H1 (cell line): ENCODE measurements around the gene GTF2IRD1. TPM values are rescaled to one million over a fixed set of nuclear protein-coding genes. Genes with fewer than 3 reads are reported as not detected.

Experiments used
- CTCF ChIA-PET: fragments of 300-600 bp; sonication (Branson Sonifier 250); formaldehyde crosslinking; loops from one replicate; lab custom pipeline; 2021; ENCODE audit not compliant: partially characterized antibody; lab: Charles Lee
- POLR2A ChIA-PET: fragments of 300-600 bp; sonication (Branson Sonifier 250); formaldehyde crosslinking; loops from one replicate; lab custom pipeline; 2021; ENCODE audit warnings: inconsistent platforms; ENCODE audit not compliant: partially characterized antibody; lab: Charles Lee
- DNase-seq, 2 experiments: peaks; one replicate each; pipeline versions ENCODE4 v3.0.0 to v3.0.0-alpha.2; 2010 to 2022; ENCODE audit warnings: low spot score in 2 of 2, low read depth in 1 of 2, mixed read lengths in 1 of 2
- FAIRE-seq: peaks from 2 replicates; lab custom pipeline; 2011; peaks lifted over from hg19 to GRCh38; lab: Jason Lieb, UNC
- H2AFZ ChIP-seq: 2 replicates; pipeline ENCODE4 v1.8.1; 2012; ENCODE audit warnings: low read length, inconsistent platforms
- H2AK5ac ChIP-seq: 2 replicates; pipeline ENCODE4 v1.6.1; 2013; ENCODE audit warnings: low read depth, low read length
- H2BK120ac ChIP-seq: replicated peaks from 2 replicates; pipeline ENCODE3; 2013; ENCODE audit warnings: low read depth, low read length, inconsistent platforms
- H2BK12ac ChIP-seq: 2 replicates; pipeline ENCODE4 v1.6.1; 2013; ENCODE audit warnings: low read depth, low read length
- H2BK15ac ChIP-seq: 2 replicates; pipeline ENCODE4 v1.6.1; 2013; ENCODE audit warnings: low read length
- H2BK20ac ChIP-seq: 2 replicates; pipeline ENCODE4 v1.6.1; 2013; ENCODE audit warnings: low read length
- H2BK5ac ChIP-seq: 2 replicates; pipeline ENCODE4 v1.6.1; 2013; ENCODE audit warnings: low read depth, low read length
- H3K14ac ChIP-seq: 2 replicates; pipeline ENCODE4 v1.6.1; 2013; ENCODE audit warnings: inconsistent platforms; ENCODE audit not compliant: insufficient read length
- H3K18ac ChIP-seq: 2 replicates; pipeline ENCODE4 v1.6.1; 2013; ENCODE audit warnings: low read length; ENCODE audit errors: extremely low read depth
- H3K23ac ChIP-seq: 2 replicates; pipeline ENCODE4 v1.6.1; 2013; ENCODE audit warnings: inconsistent platforms; ENCODE audit not compliant: insufficient read length
- H3K23me2 ChIP-seq: 2 replicates; pipeline ENCODE4 v1.6.1; 2013; ENCODE audit warnings: low read depth, low read length
- H3K27ac ChIP-seq: 2 replicates; pipeline ENCODE4 v1.6.1; 2011; ENCODE audit warnings: low read depth, low read length, inconsistent platforms
- H3K27me3 ChIP-seq, 4 experiments: replicated peaks in 1 of 4; 1 replicate in 1 of 4; 2 replicates in 3 of 4; pipeline versions ENCODE4 v1.6.1 to v1.8.1; 2011 to 2013; ENCODE audit warnings: low read length in 3 of 4, mild to moderate bottlenecking in 3 of 4, inconsistent platforms in 2 of 4, mixed read lengths in 2 of 4, moderate library complexity in 1 of 4; ENCODE audit not compliant: control insufficient read depth in 3 of 4, insufficient read depth in 3 of 4; ENCODE audit errors: extremely low read depth in 1 of 4
- H3K36me3 ChIP-seq, 4 experiments: 2 replicates each; pipeline versions ENCODE4 v1.6.1 to v1.8.1; 2011 to 2013; ENCODE audit warnings: mild to moderate bottlenecking in 4 of 4, low read length in 3 of 4, moderate library complexity in 2 of 4, control low read depth in 1 of 4, inconsistent platforms in 1 of 4; ENCODE audit not compliant: insufficient read depth in 4 of 4, control insufficient read depth in 2 of 4
- H3K4ac ChIP-seq: replicated peaks from 2 replicates; pipeline ENCODE3; 2013; ENCODE audit warnings: low read length, low read depth, mixed read lengths, inconsistent platforms; ENCODE audit not compliant: insufficient read length
- H3K4me1 ChIP-seq, 4 experiments: replicated peaks in 1 of 4; 1 replicate in 1 of 4; 2 replicates in 3 of 4; pipeline versions ENCODE4 v1.6.1 to v1.8.1; 2011 to 2013; ENCODE audit warnings: low read length in 3 of 4, inconsistent platforms in 2 of 4, mixed read lengths in 1 of 4; ENCODE audit not compliant: insufficient read depth in 4 of 4, control insufficient read depth in 3 of 4
- H3K4me2 ChIP-seq, 2 experiments: 2 replicates each; pipeline versions ENCODE4 v1.6.1 to v1.8.1; 2011 to 2013; ENCODE audit warnings: low read depth in 2 of 2, low read length in 2 of 2, control low read depth in 1 of 2, inconsistent platforms in 1 of 2, mild to moderate bottlenecking in 1 of 2; ENCODE audit not compliant: insufficient read depth in 1 of 2
- H3K4me3 ChIP-seq, 4 experiments: fragments of 200-600, 300-600 bp in 1 of 4; sonication (generic), shearing (Covaris generic), sonication (Bioruptor Twin) in 1 of 4; 2 replicates each; pipeline versions ENCODE4 v1.5.1 to v1.8.1; 2011 to 2016; ENCODE audit warnings: low read length in 4 of 4, low read depth in 3 of 4, control low read depth in 2 of 4, inconsistent platforms in 2 of 4, mild to moderate bottlenecking in 2 of 4, mixed read lengths in 1 of 4, moderate library complexity in 1 of 4; ENCODE audit not compliant: insufficient read depth in 2 of 4; ENCODE audit errors: extremely low read depth in 1 of 4
- H3K56ac ChIP-seq: replicated peaks from 2 replicates; pipeline ENCODE3; 2013; ENCODE audit warnings: low read depth, mild to moderate bottlenecking, mixed read lengths, low read length, inconsistent platforms; ENCODE audit not compliant: insufficient read length
- H3K79me1 ChIP-seq: 2 replicates; pipeline ENCODE4 v1.6.1; 2013; ENCODE audit warnings: low read depth, low read length, control low read depth
- H3K79me2 ChIP-seq, 2 experiments: 2 replicates each; pipeline versions ENCODE4 v1.6.1 to v1.8.1; 2012 to 2013; ENCODE audit warnings: low read length in 2 of 2, mild to moderate bottlenecking in 2 of 2, inconsistent platforms in 1 of 2; ENCODE audit not compliant: insufficient read depth in 2 of 2, control insufficient read depth in 1 of 2
- H3K9ac ChIP-seq, 4 experiments: replicated peaks in 1 of 4; 1 replicate in 1 of 4; 2 replicates in 3 of 4; pipeline versions ENCODE4 v1.6.1 to v1.8.1; 2011 to 2013; ENCODE audit warnings: low read depth in 3 of 4, low read length in 3 of 4, control low read depth in 2 of 4, mild to moderate bottlenecking in 2 of 4, moderate library complexity in 2 of 4, inconsistent platforms in 1 of 4; ENCODE audit errors: extremely low read depth in 1 of 4
- H3K9me3 ChIP-seq, 2 experiments: 2 replicates each; pipeline versions ENCODE4 v1.6.1 to v1.8.1; 2012 to 2013; ENCODE audit warnings: mild to moderate bottlenecking in 2 of 2, moderate library complexity in 2 of 2, control low read depth in 1 of 2, inconsistent platforms in 1 of 2, low read depth in 1 of 2, low read length in 1 of 2, mixed read lengths in 1 of 2; ENCODE audit not compliant: insufficient read depth in 2 of 2
- H4K20me1 ChIP-seq, 2 experiments: replicated peaks in 1 of 2; 2 replicates each; pipeline versions ENCODE3 to v1.8.1; 2011 to 2013; ENCODE audit warnings: inconsistent platforms in 2 of 2, low read length in 2 of 2, mild to moderate bottlenecking in 1 of 2; ENCODE audit not compliant: insufficient read depth in 2 of 2, control insufficient read depth in 1 of 2
- H4K5ac ChIP-seq: 2 replicates; pipeline ENCODE4 v1.6.1; 2013; ENCODE audit warnings: low read length, low read depth, mixed read lengths, inconsistent platforms; ENCODE audit not compliant: insufficient read length
- H4K8ac ChIP-seq: 2 replicates; pipeline ENCODE4 v1.8.0; 2013; ENCODE audit warnings: mild to moderate bottlenecking, moderate library complexity, low read length, inconsistent platforms; ENCODE audit not compliant: insufficient read depth; ENCODE audit errors: extremely low read depth
- H4K91ac ChIP-seq: replicated peaks from 2 replicates; pipeline ENCODE3; 2013; ENCODE audit warnings: low read length, mixed read lengths, inconsistent platforms; ENCODE audit not compliant: insufficient read length
- CHD2 ChIP-seq: IDR thresholded peaks from 2 replicates; pipeline ENCODE4 v1.6.1; 2012; ENCODE audit warnings: low read length, improper control_type of control experiment
- EZH2 ChIP-seq: fragments of 200-600 bp; sonication (generic); IDR thresholded peaks from 2 replicates; pipeline ENCODE4 v1.7.1; 2012; ENCODE audit warnings: low read depth, mild to moderate bottlenecking, moderate library complexity, low read length, inconsistent platforms; ENCODE audit not compliant: severe bottlenecking
- MAX ChIP-seq: IDR thresholded peaks from 2 replicates; pipeline ENCODE4 v1.6.1; 2012; ENCODE audit warnings: inconsistent platforms
- RAD21 ChIP-seq, 2 experiments: IDR thresholded peaks in 1 of 2; conservative IDR thresholded peaks in 1 of 2; 2 replicates each; pipeline ENCODE4 v1.6.1; 2011; ENCODE audit warnings: low read depth in 2 of 2, low read length in 2 of 2, improper control_type of control experiment in 1 of 2, inconsistent platforms in 1 of 2, mild to moderate bottlenecking in 1 of 2, moderate library complexity in 1 of 2
- RXRA ChIP-seq: IDR thresholded peaks from 2 replicates; pipeline ENCODE4 v1.6.1; 2011; ENCODE audit warnings: low read depth, mild to moderate bottlenecking, low read length, moderate library complexity; ENCODE audit not compliant: insufficient read depth
- SIRT6 ChIP-seq: IDR thresholded peaks from one replicate; pipeline ENCODE4 v1.7.1; 2012; ENCODE audit warnings: low read length, inconsistent platforms
- SIX5 ChIP-seq: IDR thresholded peaks from 2 replicates; pipeline ENCODE4 v1.6.1; 2011; ENCODE audit warnings: mild to moderate bottlenecking, low read depth, low read length
- SP2 ChIP-seq: IDR thresholded peaks from 2 replicates; pipeline ENCODE4 v1.6.1; 2012; ENCODE audit warnings: mild to moderate bottlenecking, low read length, inconsistent platforms
- WGBS, 2 experiments: shearing (Covaris generic) in 1 of 2; methylation state at CpG; one replicate each; pipeline versions ENCODE4 v1.1.6 to v1.1.7; 2013 to 2015; ENCODE audit warnings: low lambda C conversion rate in 2 of 2, mixed read lengths in 2 of 2, inconsistent platforms in 1 of 2, low coverage in 1 of 2, missing lambda C conversion rate in 1 of 2; ENCODE audit not compliant: insufficient replicate concordance in 2 of 2, insufficient coverage in 1 of 2, insufficient read length in 1 of 2; ENCODE audit errors: extremely low coverage in 1 of 2, missing lambda C conversion rate in 1 of 2; 5-methylcytosine and 5-hydroxymethylcytosine counted together
- polyA plus RNA-seq, 7 experiments: library from polyadenylated mRNA; depleted of rRNA in 3 of 7; stranded (reverse) in 5 of 7; unstranded in 2 of 7; fragments of >200 nt in 5 of 7; fragments of 200-250 nt in 2 of 7; gene quantifications; 1 replicate in 5 of 7; 2 replicates in 1 of 7; 4 replicates in 1 of 7; pipeline versions ENCODE4 v1.2.1 to v1.2.3, GENCODE V29; 2011 to 2013; ENCODE audit warnings: missing spikeins in 2 of 7, mixed read lengths in 2 of 7
- total RNA-seq: library from RNA; stranded (reverse); fragmentation: NEBNext Ultra II Directional; extraction: Animal tissue kit (Norgen Biotek cat#: 25700); gene quantifications from 2 replicates; pipeline ENCODE4 v1.2.1, GENCODE V29; 2021

GTF2IRD1 gene
- total and polyA plus RNA-seq, 2 of the 8 experiments (the other 6 are each of a cell fraction or from before 2014, with no cell fraction given), result 27.4 to 45.4 TPM

- Histone ChIP-seq H2BK12ac (no peak overlapping the region), H3K23ac (no peak overlapping the region), H2BK15ac (no peak overlapping the region), H3K4me1 (peaks cover 0 to 10% (median 8%) of the 10 kb centered on the region in 4 experiments; a peak in 5 of 7 replicates), H2AFZ (no peak overlapping the region), H2BK20ac (no peak overlapping the region), H3K9ac (no peak overlapping the region), H3K56ac (no peak overlapping the region), H2BK120ac (no peak overlapping the region), H4K5ac (no peak overlapping the region), H3K18ac (no peak overlapping the region), H2BK5ac (no peak overlapping the region), H3K27ac (no peak overlapping the region), H3K36me3 (peaks cover 6 to 27% (median 11%) of the 10 kb centered on the region in 4 experiments; a peak in 7 of 8 replicates), H3K4me2 (no peak overlapping the region), H3K27me3 (no peaks in the 10 kb centered on the region), H4K91ac (no peak overlapping the region), H4K20me1 (no peaks in the 10 kb centered on the region), H3K79me2 (no peaks in the 10 kb centered on the region), H3K4ac (no peak overlapping the region), H3K14ac (no peak overlapping the region), H3K9me3 (no peaks in the 10 kb centered on the region), H3K79me1 (no peaks in the 10 kb centered on the region), H3K4me3 (no peak overlapping the region), H4K8ac (no peak overlapping the region), H3K23me2 (no peaks in the 10 kb centered on the region), H2AK5ac (no peak overlapping the region)
- no peak for FAIRE-seq
- DNase-seq, result no peak
- ChIA-PET POLR2A (no interaction called here), CTCF (no interaction called here)
- TF ChIP-seq RXRA (no peak), RAD21 (IDR thresholded peaks at IDR 0.05 in 1 of 2, conservative IDR thresholded peaks at IDR 0.05 in 1 of 2; ENCODE audit: low read depth in 2 of 2, low read length in 2 of 2) (no peak), SIX5 (no peak), SP2 (no peak), EZH2 (no peak), CHD2 (no peak), SIRT6 (no peak), MAX (no peak)
- 99% methylated on average over 16 of the region's 16 CpGs; no CpG with 5 or more reads in 1 of the 2 experiments for WGBS, 2 experiments
Measured at GRCh38 chr7:74590813-74591212, 137.1 kb downstream of the GTF2IRD1 start.
